Chondrocyte (in vitro differentiated cells): ENCODE measurements around the gene SIK2. TPM values are rescaled to one million over a fixed set of nuclear protein-coding genes. Genes with fewer than 3 reads are reported as not detected.

Source experiments
- DNase-seq: peaks from one replicate; pipeline ENCODE4 v3.0.0; 2021; ENCODE audit warnings: mixed read lengths, low spot score
- H3K27ac Mint-ChIP-seq: one replicate; pipeline ENCODE4 v1.8.0; 2021; ENCODE audit warnings: mild to moderate bottlenecking, moderate library complexity, mixed read lengths; ENCODE audit not compliant: unreplicated experiment
- H3K27me3 Mint-ChIP-seq: 2 replicates; pipeline ENCODE4 v1.8.0; 2021; ENCODE audit warnings: low read depth, mixed read lengths
- H3K36me3 Mint-ChIP-seq: 2 replicates; pipeline ENCODE4 v1.8.0; 2021; ENCODE audit warnings: low read depth, mixed read lengths
- H3K4me1 Mint-ChIP-seq: 2 replicates; pipeline ENCODE4 v1.8.0; 2021; ENCODE audit warnings: low read depth, mild to moderate bottlenecking, mixed read lengths
- H3K4me3 Mint-ChIP-seq: one replicate; pipeline ENCODE4 v1.8.0; 2021; ENCODE audit warnings: mild to moderate bottlenecking, moderate library complexity, mixed read lengths; ENCODE audit not compliant: unreplicated experiment
- H3K9me3 Mint-ChIP-seq: 2 replicates; pipeline ENCODE4 v1.8.0; 2021; ENCODE audit warnings: low read depth, mixed read lengths
- CTCF ChIP-seq: fragments of 200-600 bp; sonication (generic); IDR thresholded peaks from 2 replicates; pipeline ENCODE4 v1.5.0; 2021; ENCODE audit warnings: antibody characterized with exemption, mild to moderate bottlenecking, moderate library complexity
- total RNA-seq: library from RNA; stranded (reverse); gene quantifications from 3 replicates; pipeline ENCODE4 v1.2.1, GENCODE V29; 2021

Gene SIK2
- total RNA-seq, 1 donor from 2014 or later: 16.2 TPM

- Mint-ChIP-seq H3K27me3 (no peaks in the 10 kb centered on the region), H3K4me1 (peaks cover 25% of the 10 kb centered on the region), H3K9me3 (no peaks in the 10 kb centered on the region), H3K36me3 (peaks cover 20% of the 10 kb centered on the region), H3K4me3 (no peak overlapping the region), H3K27ac (no peak overlapping the region)
- DNase-seq: no peak
- no peak for TF ChIP-seq CTCF
Measured at GRCh38 chr11:111726301-111726713, 124.1 kb downstream of the SIK2 start.

- no peak for DNase-seq
- Mint-ChIP-seq H3K27ac (no peak overlapping the region), H3K9me3 (no peaks in the 10 kb centered on the region), H3K4me3 (no peak overlapping the region), H3K36me3 (peaks cover 15% of the 10 kb centered on the region), H3K27me3 (no peaks in the 10 kb centered on the region), H3K4me1 (peaks cover 33% of the 10 kb centered on the region)
- no peak for TF ChIP-seq CTCF
Measured at GRCh38 chr11:111727431-111727830, 125.2 kb downstream of the SIK2 start.

GRCh38 chr11:111729071-111729830 lies 127.0 kb downstream of the SIK2 start:
- H3K27ac Mint-ChIP-seq: peak overlapping the region; percentile 84
- peaks cover 46% of the 10 kb centered on the region for H3K4me1 Mint-ChIP-seq
- no peak for TF ChIP-seq CTCF

GRCh38 chr11:111729831-111730311 lies 127.6 kb downstream of the SIK2 start:
- peak overlapping the region; percentile 84 for H3K27ac Mint-ChIP-seq
- no peak for DNase-seq
- no peak for TF ChIP-seq CTCF
- no peaks in the 10 kb centered on the region for H3K9me3 Mint-ChIP-seq
- no peaks in the 10 kb centered on the region for H3K27me3 Mint-ChIP-seq
- peaks cover 50% of the 10 kb centered on the region for H3K4me1 Mint-ChIP-seq
- H3K4me3 Mint-ChIP-seq: no peak overlapping the region
- H3K36me3 Mint-ChIP-seq: peaks cover 1% of the 10 kb centered on the region

More at GRCh38 chr11:111729071-111729830, 127.0 kb downstream of the SIK2 start:
- Mint-ChIP-seq H3K4me3 (no peak overlapping the region), H3K9me3 (no peaks in the 10 kb centered on the region), H3K36me3 (peaks cover 3% of the 10 kb centered on the region), H3K27me3 (no peaks in the 10 kb centered on the region)
- no peak for DNase-seq

GRCh38 chr11:111730871-111731591 lies 128.8 kb downstream of the SIK2 start:
- no peak for TF ChIP-seq CTCF
- no peaks in the 10 kb centered on the region for H3K27me3 Mint-ChIP-seq
- H3K4me3 Mint-ChIP-seq: no peak overlapping the region
- H3K9me3 Mint-ChIP-seq: no peaks in the 10 kb centered on the region
- peak overlapping the region; percentile 68 for H3K27ac Mint-ChIP-seq
- DNase-seq: no peak
- H3K36me3 Mint-ChIP-seq: no peaks in the 10 kb centered on the region
- peaks cover 61% of the 10 kb centered on the region for H3K4me1 Mint-ChIP-seq
